Esophagus squamous epithelium (tissue), 5 donors: ENCODE data around the gene ANKH. TPM values are rescaled to one million over a fixed set of nuclear protein-coding genes. Genes with fewer than 3 reads are reported as not detected.

Source experiments
- DNase-seq: peaks from one replicate; lab custom pipeline; 2025; lab: John Stamatoyannopoulos, UW
- H3K27ac ChIP-seq, 4 donors: fragments of 200-600 bp; sonication (generic); one replicate each; pipeline ENCODE4 v1.5.1; 2016 to 2019; ENCODE audit warnings: mild to moderate bottlenecking in 1 of 4
- H3K27me3 ChIP-seq, 4 donors: fragments of 200-600 bp; sonication (generic); 1 replicate in 3 of 4; 2 replicates in 1 of 4; pipeline versions ENCODE4 v1.5.1 to v1.6.0; 2017 to 2021; ENCODE audit warnings: antibody characterized with exemption in 1 of 4
- H3K36me3 ChIP-seq, 3 donors: fragments of 200-600 bp; sonication (generic); one replicate each; pipeline ENCODE4 v1.5.1; 2016 to 2019
- H3K4me1 ChIP-seq, 3 donors: fragments of 200-600 bp; sonication (generic); one replicate each; pipeline ENCODE4 v1.5.1; 2017 to 2019
- H3K4me3 ChIP-seq, 4 donors: fragments of 200-600 bp; sonication (generic); 1 replicate in 3 of 4; 2 replicates in 1 of 4; pipeline ENCODE4 v1.5.1; 2016 to 2019; ENCODE audit warnings: mild to moderate bottlenecking in 2 of 4, moderate library complexity in 1 of 4
- H3K9me3 ChIP-seq, 3 donors: fragments of 200-600 bp; sonication (generic); one replicate each; pipeline ENCODE4 v1.5.1; 2016 to 2019
- POLR2A ChIP-seq, 4 donors: fragments of 450-650 bp; IDR thresholded peaks; one replicate each; pipeline ENCODE4 v1.6.1; 2017; ENCODE audit warnings: antibody characterized with exemption in 4 of 4, mild to moderate bottlenecking in 4 of 4, moderate library complexity in 3 of 4
- WGBS, 2 donors: methylation state at CpG; one replicate each; pipeline ENCODE4 v1.1.5; 2018; 5-methylcytosine and 5-hydroxymethylcytosine counted together
- intact Hi-C: fragments of 100-400 bp; cut with DNase I; formaldehyde crosslinking; loops from one replicate; pipeline ENCODE4 v1.15.0; 2022
- total RNA-seq, 4 donors: library from RNA; depleted of rRNA; stranded (reverse); fragments of >200 nt; gene quantifications; one replicate each; pipeline ENCODE4 v1.1.0, GENCODE V29; 2016
- TF ChIP-seq, protein P1 (sequence below), 6 experiments: fragments of 450-650 bp in 4 of 6; fragments of 200-600 bp in 2 of 6; sonication (generic) in 2 of 6; IDR thresholded peaks; one replicate each; pipeline ENCODE4 v1.5.1; 2016 to 2019; ENCODE audit warnings: antibody characterized with exemption in 6 of 6, mild to moderate bottlenecking in 4 of 6, moderate library complexity in 4 of 6
- donor health status: DM: yes; HTN: yes; CAD: no.

ANKH gene
- total RNA-seq, 4 donors from 2014 or later = 10.0 to 38.0 (median 16.7) TPM

DNA sequence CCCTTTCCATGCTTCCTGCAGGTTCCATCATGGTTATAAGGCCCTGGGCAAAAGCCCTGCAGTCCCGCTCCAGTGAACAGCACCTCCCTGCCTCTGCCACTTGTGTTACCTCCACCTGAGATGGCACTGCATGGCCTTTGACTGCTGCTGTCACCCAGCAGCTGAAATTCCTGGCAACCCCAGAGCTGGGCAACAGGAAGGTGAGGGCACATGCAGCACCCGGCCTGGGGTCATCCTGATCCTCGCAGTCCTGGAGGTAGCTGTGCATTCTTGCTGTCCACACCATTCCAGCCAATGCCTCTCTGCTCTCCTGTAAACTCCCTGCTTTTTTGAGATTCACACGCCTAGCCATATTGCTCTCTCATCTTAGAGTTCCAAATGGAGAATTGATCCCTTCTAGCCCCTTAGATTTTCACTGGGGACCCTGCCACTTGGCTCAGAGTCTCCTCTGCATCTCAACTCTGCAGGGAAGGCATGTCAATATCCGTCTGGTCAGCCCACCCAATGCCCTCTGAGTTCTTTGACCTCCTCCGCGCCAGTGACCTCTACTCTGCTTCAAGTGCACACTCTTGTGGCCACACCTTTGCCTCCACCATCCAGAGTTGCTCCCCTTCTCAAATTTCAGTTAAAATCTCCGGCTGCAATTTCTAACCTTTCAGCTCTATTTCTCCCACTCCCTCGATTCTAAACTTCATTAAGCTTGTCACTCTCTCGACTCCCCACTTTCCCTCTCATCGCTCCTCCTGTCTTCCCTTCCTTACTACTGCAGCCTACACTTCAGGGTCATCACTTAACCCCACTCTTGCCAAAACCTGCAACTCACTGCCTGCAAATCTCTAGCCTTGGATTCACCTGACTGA lies 93.4 kb downstream of the ANKH start:
- DNase-seq = no peak
- H3K36me3 ChIP-seq = no peaks in the 10 kb centered on the region
- peaks cover 0 to 23% (median 4%) of the 10 kb centered on the region in 3 donors for H3K4me1 ChIP-seq
- intact Hi-C loops = no loop called here
- 89 to 93% methylated on average over 11 of the region's 11 CpGs for WGBS, 2 donors
- no peaks in the 10 kb centered on the region for H3K9me3 ChIP-seq
- H3K27me3 ChIP-seq = no peaks in the 10 kb centered on the region
- TF ChIP-seq, protein P1, sequence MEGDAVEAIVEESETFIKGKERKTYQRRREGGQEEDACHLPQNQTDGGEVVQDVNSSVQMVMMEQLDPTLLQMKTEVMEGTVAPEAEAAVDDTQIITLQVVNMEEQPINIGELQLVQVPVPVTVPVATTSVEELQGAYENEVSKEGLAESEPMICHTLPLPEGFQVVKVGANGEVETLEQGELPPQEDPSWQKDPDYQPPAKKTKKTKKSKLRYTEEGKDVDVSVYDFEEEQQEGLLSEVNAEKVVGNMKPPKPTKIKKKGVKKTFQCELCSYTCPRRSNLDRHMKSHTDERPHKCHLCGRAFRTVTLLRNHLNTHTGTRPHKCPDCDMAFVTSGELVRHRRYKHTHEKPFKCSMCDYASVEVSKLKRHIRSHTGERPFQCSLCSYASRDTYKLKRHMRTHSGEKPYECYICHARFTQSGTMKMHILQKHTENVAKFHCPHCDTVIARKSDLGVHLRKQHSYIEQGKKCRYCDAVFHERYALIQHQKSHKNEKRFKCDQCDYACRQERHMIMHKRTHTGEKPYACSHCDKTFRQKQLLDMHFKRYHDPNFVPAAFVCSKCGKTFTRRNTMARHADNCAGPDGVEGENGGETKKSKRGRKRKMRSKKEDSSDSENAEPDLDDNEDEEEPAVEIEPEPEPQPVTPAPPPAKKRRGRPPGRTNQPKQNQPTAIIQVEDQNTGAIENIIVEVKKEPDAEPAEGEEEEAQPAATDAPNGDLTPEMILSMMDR (IDR thresholded peaks at IDR 0.05) = no peak
- TF ChIP-seq POLR2A (IDR thresholded peaks at IDR 0.05) = no peak
- H3K4me3 ChIP-seq = no peak overlapping the region
- no peak overlapping the region for H3K27ac ChIP-seq

DNA sequence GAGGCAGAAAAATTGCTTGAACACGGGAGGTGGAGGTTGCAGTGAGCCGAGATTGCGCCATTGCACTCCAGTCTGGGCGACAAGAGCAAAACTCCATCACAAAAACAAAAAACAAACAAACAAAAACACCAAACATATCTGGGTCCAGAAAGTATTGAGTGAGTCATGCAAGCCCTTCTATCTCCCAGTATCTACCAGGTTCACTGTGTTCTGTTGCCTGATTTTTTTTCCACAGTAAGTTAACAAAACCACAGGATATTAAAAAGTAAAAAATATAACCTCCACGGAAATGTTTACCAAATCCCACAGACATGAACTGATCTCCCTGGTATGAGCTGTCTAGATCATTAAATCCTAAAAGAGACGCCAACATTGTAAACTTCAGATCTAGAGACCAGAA lies 94.4 kb downstream of the ANKH start:
- 79 to 91% methylated on average over 6 of the region's 6 CpGs for WGBS, 2 donors
- TF ChIP-seq POLR2A (IDR thresholded peaks at IDR 0.05) = no peak
- TF ChIP-seq, protein P1 (IDR thresholded peaks at IDR 0.05) = no peak
- DNase-seq = no peak

DNA sequence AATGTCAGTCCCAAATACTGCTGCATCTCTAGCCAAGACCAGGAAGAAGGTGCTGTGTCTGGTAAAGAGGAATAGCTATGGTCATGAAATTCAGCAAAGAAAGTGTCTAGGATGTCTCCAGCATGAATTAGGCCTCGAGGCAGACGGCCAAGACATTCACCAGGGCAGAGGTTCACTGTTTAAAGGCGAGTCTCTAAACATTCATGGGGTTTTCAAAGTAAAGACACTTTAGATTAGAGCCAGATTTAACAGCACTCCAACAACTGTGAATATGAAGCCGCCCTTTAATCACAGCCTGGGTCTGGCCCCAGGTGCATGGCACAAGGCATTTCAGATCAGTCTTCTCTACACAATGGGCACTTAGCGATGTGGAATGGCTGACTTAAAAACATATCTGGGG lies 95.0 kb downstream of the ANKH start:
- no peak overlapping the region for H3K4me3 ChIP-seq
- intact Hi-C loops = no loop called here
- no peak for DNase-seq
- no peaks in the 10 kb centered on the region for H3K9me3 ChIP-seq
- H3K27me3 ChIP-seq = no peaks in the 10 kb centered on the region
- TF ChIP-seq, protein P1 (IDR thresholded peaks at IDR 0.05) = no peak
- TF ChIP-seq POLR2A (IDR thresholded peaks at IDR 0.05) = no peak
- H3K36me3 ChIP-seq = no peaks in the 10 kb centered on the region
- no peak overlapping the region for H3K27ac ChIP-seq
- peaks cover 0 to 23% (median 4%) of the 10 kb centered on the region in 3 donors for H3K4me1 ChIP-seq
- WGBS, 2 donors = 80 to 86% methylated on average over 4 to 5 of the region's 5 CpGs

More for the DNA sequence above, 94.4 kb downstream of the ANKH start:
- Histone ChIP-seq H3K4me1 (peaks cover 0 to 23% (median 4%) of the 10 kb centered on the region in 3 donors), H3K4me3 (no peak overlapping the region), H3K27me3 (no peaks in the 10 kb centered on the region), H3K9me3 (no peaks in the 10 kb centered on the region), H3K36me3 (no peaks in the 10 kb centered on the region), H3K27ac (no peak overlapping the region)
- intact Hi-C loops = no loop called here

DNA sequence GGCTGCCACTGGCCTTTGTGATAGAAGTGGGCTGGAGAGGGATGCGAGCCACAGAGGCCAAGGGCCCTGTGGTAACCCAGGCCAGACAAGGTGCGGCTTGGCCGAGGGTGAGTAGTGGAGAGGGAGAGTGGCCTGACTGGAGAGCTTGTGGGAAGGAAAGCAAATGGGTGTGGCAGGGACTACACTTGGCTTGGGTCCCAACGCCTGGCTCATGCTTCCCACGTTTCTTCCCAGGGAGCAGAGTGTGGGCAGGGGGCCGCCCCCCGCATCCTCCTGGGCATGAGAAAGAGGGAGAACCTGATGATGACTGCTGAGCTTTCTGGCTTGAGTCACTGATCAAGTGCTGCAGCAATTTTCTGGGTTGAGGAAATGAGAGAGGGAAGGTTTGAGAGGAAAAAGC lies 95.7 kb downstream of the ANKH start:
- Histone ChIP-seq H3K36me3 (no peaks in the 10 kb centered on the region), H3K4me3 (no peak overlapping the region), H3K27ac (no peak overlapping the region), H3K4me1 (peaks cover 0 to 18% (median 4%) of the 10 kb centered on the region in 3 donors), H3K9me3 (no peaks in the 10 kb centered on the region), H3K27me3 (no peaks in the 10 kb centered on the region)
- intact Hi-C loops = no loop called here
- WGBS, 2 donors = 31 to 50% methylated on average over 7 of the region's 7 CpGs
- DNase-seq = no peak
- TF ChIP-seq POLR2A (IDR thresholded peaks at IDR 0.05) = no peak
- TF ChIP-seq, protein P1 (IDR thresholded peaks at IDR 0.05) = no peak

DNA sequence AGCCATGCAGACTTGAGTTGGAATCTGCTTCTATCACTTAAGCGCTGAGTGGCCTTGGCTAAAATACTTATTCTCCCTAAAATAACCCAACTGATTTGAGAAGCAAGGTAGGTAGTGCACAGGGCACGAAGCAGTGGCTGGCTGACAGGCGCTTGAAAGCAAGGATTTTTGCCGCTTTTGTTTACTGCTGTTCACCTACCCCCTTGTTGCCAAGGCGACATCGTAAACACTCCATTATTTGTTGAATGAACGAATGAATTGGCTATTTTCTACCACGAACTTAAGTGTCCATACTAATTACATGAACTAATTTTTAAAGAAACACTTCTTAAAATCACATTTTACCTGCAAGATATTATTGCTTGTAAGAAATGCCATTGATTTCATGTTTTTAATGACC lies 98.0 kb downstream of the ANKH start:
- H3K27ac ChIP-seq = no peak overlapping the region
- no peak overlapping the region for H3K4me3 ChIP-seq
- H3K4me1 ChIP-seq = peaks cover 0 to 8% (median 4%) of the 10 kb centered on the region in 3 donors
- no peaks in the 10 kb centered on the region for H3K9me3 ChIP-seq
- intact Hi-C loops = no loop called here
- no peak for DNase-seq
- no peaks in the 10 kb centered on the region for H3K27me3 ChIP-seq
- 85 to 89% methylated on average over 8 of the region's 8 CpGs for WGBS, 2 donors
- TF ChIP-seq POLR2A (IDR thresholded peaks at IDR 0.05) = no peak
- TF ChIP-seq, protein P1 (IDR thresholded peaks at IDR 0.05) = no peak
- H3K36me3 ChIP-seq = no peaks in the 10 kb centered on the region
